Umbilical cord (tissue), 2 donors: ENCODE data around the gene RB1. TPM values are rescaled to one million over a fixed set of nuclear protein-coding genes. Genes with fewer than 3 reads are reported as not detected.
"Not testable (repeated sequence)": the region's sequence is repeated elsewhere in the genome, so short reads cannot be mapped to it uniquely, and the experiment has no call there.

Experiments used
- DNase-seq: peaks from one replicate; pipeline ENCODE4 v3.0.0-alpha.2; 2015; ENCODE audit warnings: low spot score
- total RNA-seq: library from RNA; depleted of rRNA; stranded (reverse); fragments of >200 nt; gene quantifications from one replicate; pipeline ENCODE4 v1.2.3, GENCODE V29; 2014; ENCODE audit warnings: low replicate concordance; ENCODE audit not compliant: insufficient read depth

RB1 gene
- total RNA-seq, 1 donor from 2014 or later = 27.9 TPM

DNA sequence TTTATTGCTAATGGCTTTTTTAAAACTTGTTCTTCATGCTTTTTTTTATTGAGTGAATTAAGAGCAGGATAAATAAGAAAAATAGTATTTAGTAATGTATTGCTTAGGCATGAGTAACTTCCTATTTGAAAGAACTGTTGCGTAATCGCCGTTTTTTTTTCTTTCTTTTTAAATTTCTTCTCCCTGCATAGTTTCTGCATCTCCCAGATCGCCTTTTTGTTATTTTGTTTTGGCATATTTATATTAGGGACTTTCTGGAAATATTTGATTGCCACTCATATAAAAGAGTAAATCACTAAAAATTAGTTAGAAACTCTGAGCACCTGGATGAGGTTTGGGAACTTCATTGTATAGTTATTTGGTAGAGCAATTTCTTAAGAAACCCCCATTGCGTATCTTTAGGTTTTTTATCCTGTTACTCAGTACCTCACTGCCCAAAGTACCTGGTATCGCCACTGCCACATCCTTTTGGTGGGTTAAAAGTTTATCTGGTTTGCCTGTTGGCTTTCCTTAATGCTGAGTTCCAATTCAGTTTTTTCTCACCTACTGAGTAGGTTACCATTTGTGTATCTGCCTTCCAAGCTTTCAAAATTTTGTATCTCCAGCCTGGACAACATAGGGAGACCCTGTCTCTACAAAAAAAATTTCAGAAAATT, 145.5 kb downstream of the RB1 start:
- DNase-seq = no peak

DNA sequence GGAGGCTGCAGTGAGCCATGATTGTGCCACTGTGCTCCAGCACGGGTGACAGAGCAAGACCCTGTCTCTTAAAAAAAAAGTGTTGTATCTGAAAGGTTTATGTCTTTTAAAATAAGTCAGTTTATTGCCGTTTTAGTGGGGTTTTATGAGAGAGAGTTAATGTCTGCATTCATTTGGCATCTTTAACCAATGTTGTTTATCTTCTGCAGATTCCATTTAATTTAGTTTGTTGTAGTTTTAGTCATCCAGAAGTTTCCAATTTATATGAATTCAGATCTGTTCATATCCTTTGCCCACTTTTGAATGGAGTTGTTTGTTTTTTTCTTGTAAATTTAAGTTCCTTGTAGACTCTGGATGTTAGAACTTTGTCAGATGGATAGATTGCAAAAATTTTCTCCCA, 146.1 kb downstream of the RB1 start:
- DNase-seq = no peak

DNA sequence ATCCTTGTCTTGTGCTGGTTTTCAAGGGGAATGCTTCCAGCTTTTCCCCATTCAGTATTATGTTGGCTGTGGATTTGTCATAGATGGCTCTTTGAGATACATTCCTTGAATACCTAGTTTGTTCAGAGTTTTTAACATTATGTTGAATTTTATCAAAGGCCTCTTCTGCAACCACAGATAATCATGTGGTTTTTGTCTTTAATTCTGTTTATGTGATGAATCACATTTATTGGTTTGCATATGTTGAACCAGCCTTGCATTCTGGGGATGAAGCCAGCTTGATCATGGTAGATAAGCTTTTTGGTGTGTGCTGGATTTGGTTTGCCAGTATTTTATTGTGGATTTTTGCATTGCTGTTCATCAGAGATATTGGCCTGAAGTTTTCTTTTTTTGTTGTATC, 147.6 kb downstream of the RB1 start:
- not testable (repeated sequence) for DNase-seq

GRCh38 chr13:48456546-48456945, 153.0 kb downstream of the RB1 start:
- no peak for DNase-seq

DNA sequence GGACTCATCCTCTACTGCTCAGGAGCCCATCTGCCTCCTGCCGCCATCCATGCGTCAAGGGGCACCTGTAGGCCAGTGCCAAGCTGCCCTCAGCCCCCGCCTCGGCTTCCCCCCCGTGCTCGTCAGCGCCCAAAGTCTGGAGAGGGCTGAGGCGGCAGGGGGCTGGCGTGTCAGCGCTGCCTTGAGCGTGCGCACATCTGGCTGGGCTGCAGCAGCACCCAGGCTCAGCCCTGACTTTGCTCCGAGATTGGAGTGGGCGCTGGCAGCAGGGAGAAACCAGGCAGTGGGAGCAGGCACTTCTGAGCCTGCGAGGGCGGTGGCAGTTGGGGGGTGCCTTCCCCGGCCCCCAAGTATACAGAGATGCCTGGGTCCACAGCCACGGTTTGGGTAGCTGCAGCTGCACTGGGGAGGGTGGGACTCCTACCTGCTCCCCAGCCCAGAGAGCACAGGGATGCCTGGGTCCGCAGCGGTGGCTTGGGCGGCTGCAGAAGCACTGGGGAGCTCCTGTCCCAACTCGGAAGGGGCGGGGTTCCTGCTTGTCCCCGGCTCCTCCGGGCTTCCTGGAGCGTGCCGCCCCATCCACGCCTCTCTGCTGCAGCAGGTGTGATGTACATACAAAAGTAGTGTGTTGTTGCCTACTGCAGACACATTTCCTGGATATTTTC, 154.2 kb downstream of the RB1 start:
- DNase-seq = no peak

DNA sequence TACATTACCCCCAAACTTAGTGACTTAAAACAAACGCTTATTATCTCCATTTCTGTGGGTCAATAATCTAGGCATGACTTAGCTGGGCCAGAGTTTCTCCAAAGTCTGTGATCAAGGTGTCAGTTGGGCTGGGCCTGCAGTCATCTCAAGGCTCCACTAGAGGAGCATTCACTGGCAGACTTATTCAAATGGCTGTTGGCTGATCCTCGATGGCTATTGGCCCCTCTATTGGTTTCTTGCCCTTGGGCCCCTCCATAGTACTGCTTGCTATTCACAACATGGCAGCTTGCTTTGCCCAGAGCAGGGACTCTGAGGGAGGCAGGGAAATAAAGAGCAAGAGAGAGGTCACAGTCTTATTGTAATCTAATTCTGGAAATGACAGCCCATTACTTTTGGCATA, 171.7 kb downstream of the RB1 start:
- no peak for DNase-seq

GRCh38 chr13:48476215-48476614, 172.7 kb downstream of the RB1 start:
- DNase-seq = peak; percentile 30

DNA sequence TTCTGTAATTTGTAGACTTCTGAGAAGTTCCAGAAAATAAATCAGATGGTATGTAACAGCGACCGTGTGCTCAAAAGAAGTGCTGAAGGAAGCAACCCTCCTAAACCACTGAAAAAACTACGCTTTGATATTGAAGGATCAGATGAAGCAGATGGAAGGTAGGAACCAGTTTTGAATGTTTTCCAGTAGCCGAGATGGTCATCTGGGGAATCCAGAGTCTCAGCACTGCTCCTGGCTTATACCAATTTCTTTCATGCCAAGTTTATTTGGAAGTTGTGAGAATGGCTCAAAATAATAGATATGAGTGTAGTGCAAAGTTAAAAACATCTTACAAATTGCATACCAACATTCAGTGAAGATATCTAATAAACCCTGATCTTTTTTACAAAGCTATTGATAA, 173.1 kb downstream of the RB1 start:
- no peak for DNase-seq

DNA sequence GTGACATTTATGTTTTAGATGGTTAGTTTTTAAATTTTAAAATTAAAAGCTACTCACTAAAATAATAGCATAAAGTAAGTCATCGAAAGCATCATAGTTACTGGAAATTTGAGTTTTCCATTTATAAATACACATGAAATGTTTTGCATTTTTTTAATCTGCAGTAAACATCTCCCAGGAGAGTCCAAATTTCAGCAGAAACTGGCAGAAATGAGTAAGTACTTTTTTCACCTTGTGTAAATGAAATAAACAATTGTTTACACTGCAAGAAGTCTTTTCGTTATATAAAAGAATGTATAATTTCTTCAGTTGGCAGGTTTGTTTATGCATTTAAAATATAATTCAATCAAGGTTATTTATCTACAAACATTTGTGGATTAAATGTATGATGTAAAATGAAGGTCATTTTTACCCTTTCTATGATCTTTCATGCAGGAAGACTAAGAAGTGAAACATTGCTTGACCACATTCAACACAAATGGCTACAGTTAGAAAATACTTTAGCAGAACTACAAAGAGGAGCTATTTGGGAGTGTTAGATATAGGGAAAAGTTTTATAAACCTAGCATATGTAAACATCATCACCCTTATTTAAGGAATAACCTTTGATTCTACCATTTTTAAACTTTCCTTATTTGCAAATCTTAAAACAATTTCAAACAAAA, 173.8 kb downstream of the RB1 start:
- no peak for DNase-seq

DNA sequence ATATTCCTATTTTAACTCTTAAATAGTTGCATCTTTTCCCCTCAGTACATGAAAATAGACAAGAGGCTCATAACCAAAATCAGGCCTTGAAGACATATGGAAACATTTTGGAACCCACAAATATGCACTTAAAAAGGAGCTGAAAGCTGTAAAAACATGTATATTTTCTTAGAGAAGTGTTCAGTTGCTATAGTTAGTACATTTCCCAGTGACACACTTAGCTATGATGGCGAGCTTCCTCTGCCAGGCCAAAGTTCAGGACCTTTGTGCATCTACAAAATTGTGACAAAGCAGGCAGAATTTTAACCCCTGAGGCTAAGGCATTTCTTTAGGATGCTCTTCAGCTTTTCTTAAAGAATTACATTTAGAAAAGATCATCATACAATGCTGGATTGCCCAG, 174.8 kb downstream of the RB1 start:
- no peak for DNase-seq

GRCh38 chr13:48483575-48483974, 180.0 kb downstream of the RB1 start:
- no peak for DNase-seq

DNA sequence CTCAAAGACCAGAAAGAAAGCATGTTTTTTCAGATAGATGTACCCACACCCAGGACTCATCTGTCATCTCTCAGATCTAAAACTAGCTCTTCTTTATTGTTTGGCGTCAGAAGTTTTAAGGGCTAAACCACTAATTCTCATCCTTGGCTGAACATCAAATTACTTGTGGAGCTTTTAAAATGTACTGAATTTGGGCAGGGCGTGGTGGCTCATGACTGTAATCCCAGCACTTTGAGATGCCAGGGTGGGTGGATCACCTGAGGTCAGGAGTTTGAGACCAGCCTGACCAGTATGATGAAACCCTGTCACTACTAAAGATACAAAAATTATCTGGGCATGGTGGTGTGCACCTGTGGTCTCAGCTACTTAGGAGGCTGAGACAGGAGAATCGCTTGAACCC, 181.9 kb downstream of the RB1 start:
- peak; percentile 54 for DNase-seq

GRCh38 chr13:48486362-48486761, 182.8 kb downstream of the RB1 start:
- DNase-seq = no peak

- no peak for DNase-seq
These were observed 183.3 kb downstream of the RB1 start for GRCh38 chr13:48486836-48487235.

DNA sequence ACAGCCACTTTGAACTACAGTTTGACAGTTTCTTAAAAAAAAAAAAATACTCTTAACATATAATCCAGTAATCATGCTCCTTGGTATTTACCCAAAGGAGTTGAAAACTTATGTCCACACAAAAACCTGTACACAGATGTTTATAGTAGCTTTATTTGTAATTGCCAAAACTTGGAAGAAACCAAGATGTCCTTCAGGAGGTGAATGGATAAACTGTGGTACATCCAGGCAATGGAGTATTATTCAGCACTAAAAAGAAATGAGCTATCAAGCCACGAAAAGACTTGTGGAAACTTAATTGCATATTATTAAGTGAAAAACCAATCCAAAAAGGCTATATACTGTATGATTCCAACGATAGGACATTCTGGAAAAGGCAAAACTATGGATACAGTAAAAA, 184.4 kb downstream of the RB1 start:
- no peak for DNase-seq

GRCh38 chr13:48488995-48489394, 185.4 kb downstream of the RB1 start:
- no peak for DNase-seq

DNA sequence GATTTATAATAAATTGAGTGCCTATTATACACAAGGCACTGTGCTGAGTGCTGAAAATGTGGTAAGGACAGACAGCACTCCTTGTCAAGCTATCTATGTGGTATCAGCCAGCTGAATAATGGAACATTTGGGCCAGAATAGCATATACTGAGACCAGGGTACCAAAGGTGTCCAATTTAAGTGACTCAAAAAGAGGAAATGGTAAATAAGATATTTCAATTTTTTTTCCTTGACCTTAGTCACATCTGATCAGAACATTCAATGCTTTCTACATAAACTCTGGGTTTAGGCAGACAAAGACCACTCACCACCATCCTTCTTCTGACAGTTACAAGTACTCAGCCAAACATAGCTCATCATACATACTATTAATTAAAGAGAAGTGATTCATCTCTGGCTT, 186.1 kb downstream of the RB1 start:
- DNase-seq = no peak

DNA sequence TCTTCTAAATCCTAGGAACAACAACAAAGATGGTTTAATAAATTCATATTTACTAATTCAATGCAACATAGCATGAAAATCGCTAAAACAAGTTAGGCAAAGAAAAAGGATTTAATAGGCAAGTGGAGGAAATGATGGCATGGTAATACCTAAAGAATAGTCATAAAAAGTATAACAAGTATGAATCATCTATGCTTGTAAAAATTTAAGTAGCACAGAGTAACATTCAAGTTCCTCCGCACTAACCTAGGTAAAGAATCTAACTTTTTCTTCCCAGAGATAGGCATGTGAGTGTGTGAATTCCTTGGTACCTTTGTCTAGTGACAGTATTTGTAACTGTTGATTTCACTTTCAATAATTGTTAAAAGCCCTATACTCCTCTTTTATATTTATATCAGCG, 186.7 kb downstream of the RB1 start:
- DNase-seq = no peak

- DNase-seq = no peak
These were observed 188.0 kb downstream of the RB1 start for GRCh38 chr13:48491423-48492095.

- DNase-seq = peak; percentile 20
These were observed 188.5 kb downstream of the RB1 start for GRCh38 chr13:48492096-48492440.

- peak; percentile 87 for DNase-seq
These were observed 189.0 kb downstream of the RB1 start for GRCh38 chr13:48492470-48493065.

DNA sequence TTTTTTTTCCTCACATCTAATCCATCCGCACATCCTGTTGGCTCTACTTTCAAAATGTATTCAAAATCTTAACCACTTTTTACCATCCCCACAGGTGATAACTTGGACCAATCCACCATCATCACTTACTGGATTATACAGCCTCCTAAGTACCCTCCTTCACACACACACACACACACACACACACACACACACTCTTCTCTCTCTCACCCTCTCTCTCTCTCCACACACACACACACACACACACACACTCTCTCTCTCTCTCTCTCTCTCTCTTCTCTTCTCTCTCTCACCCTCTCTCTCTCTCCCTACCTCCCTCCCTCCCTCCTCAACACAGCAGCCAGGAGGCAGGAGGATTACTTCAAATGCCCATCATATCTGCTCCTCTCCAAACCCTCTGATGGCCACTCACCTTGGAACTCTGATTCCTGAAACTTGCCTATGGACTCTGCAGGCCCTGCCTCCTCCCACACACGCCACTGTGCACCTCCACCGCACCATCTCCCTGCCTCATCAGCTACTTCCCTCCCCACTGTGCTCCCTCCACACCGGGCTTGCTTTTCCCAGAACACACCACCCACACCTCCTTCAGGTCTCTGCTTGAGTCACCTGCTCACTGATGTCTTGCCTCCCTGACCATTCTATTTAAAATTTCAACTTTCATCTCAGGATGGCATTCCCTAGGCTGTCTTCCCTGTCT, 189.7 kb downstream of the RB1 start:
- no peak for DNase-seq
